PC-3 (cell line): ENCODE measurements around the gene EIF4G1. TPM values are rescaled to one million over a fixed set of nuclear protein-coding genes. Genes with fewer than 3 reads are reported as not detected.
"Not testable (repeated sequence)": the region's sequence is repeated elsewhere in the genome, so short reads cannot be mapped to it uniquely, and the experiment has no call there.

Experiments used
- ATAC-seq: fragments of 200-7000 bp; cut with Tn5 transposase; 2 replicates; pipeline ENCODE4 v1.9.1; 2020; ENCODE audit warnings: mild to moderate bottlenecking, moderate library complexity
- BruUV-seq: library from RNA; stranded (reverse); fragments of 400-500 nt; replicated peaks from 2 replicates; lab custom pipeline; 2021; lab: Mats Ljungman, UMichigan
- CTCF ChIA-PET: fragments of 300-600 bp; sonication (Branson Sonifier 250); formaldehyde crosslinking; loops from one replicate; lab custom pipeline; 2022; ENCODE audit warnings: antibody characterized with exemption; lab: Charles Lee
- POLR2A ChIA-PET: fragments of 300-600 bp; sonication (Branson Sonifier 250); formaldehyde crosslinking; loops from one replicate; lab custom pipeline; 2022; ENCODE audit warnings: antibody characterized with exemption; ENCODE audit not compliant: unreplicated experiment; lab: Charles Lee
- DNase-seq: peaks from one replicate; pipeline ENCODE4 v3.0.0-alpha.2; 2015
- H2AFZ ChIP-seq: fragments of 300-600 bp; sonication (generic); 2 replicates; pipeline ENCODE4 v1.6.0; 2016; ENCODE audit warnings: antibody characterized with exemption, low read length
- H3F3A ChIP-seq: fragments of 300-600 bp; sonication (generic); one replicate; pipeline ENCODE4 v1.6.0; 2017; ENCODE audit warnings: antibody characterized with exemption, low read length, control low read depth, mild to moderate bottlenecking; ENCODE audit not compliant: unreplicated experiment
- H3K27ac ChIP-seq: fragments of 300-600 bp; sonication (generic); 2 replicates; pipeline ENCODE4 v1.5.1; 2016; ENCODE audit warnings: mild to moderate bottlenecking, low read length
- H3K27me3 ChIP-seq: fragments of 300-600 bp; sonication (generic); 2 replicates; pipeline ENCODE4 v1.6.1; 2016; ENCODE audit warnings: low read length, mixed read lengths
- H3K36me3 ChIP-seq: fragments of 300-600 bp; sonication (generic); 2 replicates; pipeline ENCODE4 v1.6.1; 2016; ENCODE audit warnings: low read depth, mixed run types, low read length, mixed read lengths
- H3K4me1 ChIP-seq: fragments of 300-600 bp; sonication (generic); 2 replicates; pipeline ENCODE4 v1.5.1; 2016; ENCODE audit warnings: low read length; ENCODE audit not compliant: insufficient read depth
- H3K4me2 ChIP-seq: fragments of 300-600 bp; sonication (generic); 2 replicates; pipeline ENCODE4 v1.6.0; 2016; ENCODE audit warnings: low read length
- H3K4me3 ChIP-seq: fragments of 300-600 bp; sonication (generic); 2 replicates; pipeline ENCODE4 v1.5.1; 2016; ENCODE audit warnings: mild to moderate bottlenecking, low read length, mixed read lengths
- H3K79me2 ChIP-seq: fragments of 300-600 bp; sonication (generic); 2 replicates; pipeline ENCODE4 v1.6.1; 2017; ENCODE audit warnings: low read length, mixed read lengths
- H3K9ac ChIP-seq: fragments of 300-600 bp; sonication (generic); 2 replicates; pipeline ENCODE4 v1.6.0; 2016; ENCODE audit warnings: mild to moderate bottlenecking, low read length
- H3K9me2 ChIP-seq: fragments of 300-600 bp; sonication (generic); replicated peaks from 2 replicates; pipeline ENCODE4 v1.6.1; 2016; ENCODE audit warnings: mixed run types, low read length, mixed read lengths
- H3K9me3 ChIP-seq: fragments of 300-600 bp; sonication (generic); 2 replicates; pipeline ENCODE4 v1.6.1; 2016; ENCODE audit warnings: low read length, mixed read lengths
- H4K20me1 ChIP-seq: fragments of 300-600 bp; sonication (generic); 2 replicates; pipeline ENCODE4 v1.6.1; 2016; ENCODE audit warnings: low read length, mixed read lengths
- CTCF ChIP-seq: fragments of 300-600 bp; sonication (generic); conservative IDR thresholded peaks from 2 replicates; pipeline ENCODE4 v1.5.1; 2017; ENCODE audit warnings: antibody characterized with exemption, low read depth, mild to moderate bottlenecking, low read length
- EZH2 ChIP-seq: fragments of 300-600 bp; sonication (generic); IDR thresholded peaks from one replicate; pipeline ENCODE4 v1.6.1; 2017; ENCODE audit warnings: antibody characterized with exemption, mild to moderate bottlenecking, low read length; ENCODE audit not compliant: unreplicated experiment
- EZH2phosphoT487 ChIP-seq: fragments of 300-600 bp; sonication (generic); IDR thresholded peaks from 2 replicates; pipeline ENCODE4 v1.6.1; 2018; ENCODE audit warnings: mild to moderate bottlenecking, antibody characterized with exemption, low read length, borderline replicate concordance
- intact Hi-C: fragments of 100-400 bp; cut with micrococcal nuclease; formaldehyde crosslinking; loops from 2 replicates; pipeline ENCODE4 v1.9.0; 2023
- total RNA-seq: library from RNA; depleted of rRNA; stranded (reverse); fragments of >200 nt; gene quantifications from 2 replicates; pipeline ENCODE4 v1.2.3, GENCODE V29; 2014

The EIF4G1 gene
- total RNA-seq, 1 experiment from 2014 or later = 463 TPM

GRCh38 chr3:184338511-184338945 lies 24.1 kb downstream of the EIF4G1 start:
- TF ChIP-seq CTCF = no peak
- no peak for TF ChIP-seq EZH2phosphoT487
- no peak for TF ChIP-seq EZH2
- no peaks in the 10 kb centered on the region for H3K27me3 ChIP-seq
- ATAC-seq (no peak), DNase-seq (no peak)
- no peak overlapping the region for H2AFZ ChIP-seq
- no peak overlapping the region for H3K27ac ChIP-seq
- no TSS peak for BruUV-seq
- no peaks in the 10 kb centered on the region for H3K9me2 ChIP-seq
- H4K20me1 ChIP-seq = no peaks in the 10 kb centered on the region
- intact Hi-C loops = no loop called here
- peaks cover 15% of the 10 kb centered on the region for H3F3A ChIP-seq
- H3K4me1 ChIP-seq = peaks cover 36% of the 10 kb centered on the region
- H3K4me2 ChIP-seq = no peak overlapping the region
- no peak overlapping the region for H3K9ac ChIP-seq
- ChIA-PET CTCF (no interaction called here), POLR2A (no interaction called here)
- H3K4me3 ChIP-seq = no peak overlapping the region
- peaks cover 23% of the 10 kb centered on the region for H3K79me2 ChIP-seq
- no peaks in the 10 kb centered on the region for H3K9me3 ChIP-seq
- H3K36me3 ChIP-seq = peaks cover 11% of the 10 kb centered on the region; the same call in 1 of the 2 replicates

GRCh38 chr3:184339001-184339400 lies 24.6 kb downstream of the EIF4G1 start:
- Histone ChIP-seq H3K4me3 (no peak overlapping the region), H3K27ac (no peak overlapping the region)

GRCh38 chr3:184339451-184340135 lies 25.2 kb downstream of the EIF4G1 start:
- POLR2A ChIA-PET, H3F3A ChIP-seq, H3K27ac ChIP-seq, H2AFZ ChIP-seq, H3K9me2 ChIP-seq, H3K36me3 ChIP-seq, H3K27me3 ChIP-seq, H3K4me2 ChIP-seq, intact Hi-C loops, H3K9ac ChIP-seq, H3K4me3 ChIP-seq, DNase-seq, ATAC-seq, H4K20me1 ChIP-seq, BruUV-seq, CTCF ChIA-PET, H3K9me3 ChIP-seq: not testable (repeated sequence)
- peaks cover 23% of the 10 kb centered on the region for H3K79me2 ChIP-seq
- peaks cover 27% of the 10 kb centered on the region for H3K4me1 ChIP-seq

More at GRCh38 chr3:184339001-184339400, 24.6 kb downstream of the EIF4G1 start:
- Histone ChIP-seq H3K36me3 (peaks cover 8% of the 10 kb centered on the region; the same call in 1 of the 2 replicates), H3K9me3 (no peaks in the 10 kb centered on the region), H3K4me2 (no peak overlapping the region), H3K79me2 (peaks cover 23% of the 10 kb centered on the region), H3K9ac (no peak overlapping the region), H3F3A (peaks cover 11% of the 10 kb centered on the region), H3K9me2 (no peaks in the 10 kb centered on the region), H4K20me1 (no peaks in the 10 kb centered on the region), H3K4me1 (peaks cover 31% of the 10 kb centered on the region), H2AFZ (no peak overlapping the region), H3K27me3 (no peaks in the 10 kb centered on the region)
- POLR2A ChIA-PET = no interaction called here
- CTCF ChIA-PET = no interaction called here
- ATAC-seq (no peak), DNase-seq (no peak)
- BruUV-seq = no TSS peak
- intact Hi-C loops = no loop called here
- TF ChIP-seq CTCF = no peak
- TF ChIP-seq EZH2phosphoT487 = no peak
- no peak for TF ChIP-seq EZH2
